BE2C (cell line): ENCODE results near the gene PIGN.

ENCODE experiments used
- DNase-seq: peaks from one replicate; pipeline ENCODE4 v3.0.0-alpha.2; 2020
- H3K27me3 ChIP-seq: fragments of 250-450 bp; sonication (Bioruptor Pico); 2 replicates; pipeline ENCODE4 v1.5.1; 2020; ENCODE audit warnings: mild to moderate bottlenecking
- H3K36me3 ChIP-seq: fragments of 250-450 bp; sonication (Bioruptor Pico); 2 replicates; pipeline ENCODE4 v1.5.1; 2020; ENCODE audit warnings: mild to moderate bottlenecking
- H3K4me1 ChIP-seq: fragments of 250-450 bp; sonication (Bioruptor Pico); 2 replicates; pipeline ENCODE4 v1.5.1; 2020
- H3K4me3 ChIP-seq: 2 replicates; pipeline ENCODE4 v1.5.1; 2011; ENCODE audit warnings: low read depth, low read length
- H3K9me3 ChIP-seq: fragments of 250-450 bp; sonication (Bioruptor Pico); 2 replicates; pipeline ENCODE4 v1.5.1; 2020
- CTCF ChIP-seq: IDR thresholded peaks from 2 replicates; pipeline ENCODE4 v1.5.1; 2012; ENCODE audit warnings: mild to moderate bottlenecking, low read depth, low read length

PIGN gene

GRCh38 chr18:62200121-62200914 lies 13.5 kb upstream of the PIGN start:
- no peaks in the 10 kb centered on the region for H3K9me3 ChIP-seq
- DNase-seq, result no peak
- H3K36me3 ChIP-seq, result no peaks in the 10 kb centered on the region
- TF ChIP-seq CTCF, result no peak
- no peaks in the 10 kb centered on the region for H3K27me3 ChIP-seq
- no peak overlapping the region for H3K4me3 ChIP-seq
- no peaks in the 10 kb centered on the region for H3K4me1 ChIP-seq

GRCh38 chr18:62199629-62200028 lies 12.8 kb upstream of the PIGN start:
- no peak overlapping the region for H3K4me3 ChIP-seq
- H3K36me3 ChIP-seq, result no peaks in the 10 kb centered on the region
- TF ChIP-seq CTCF, result no peak
- no peaks in the 10 kb centered on the region for H3K27me3 ChIP-seq
- no peak for DNase-seq
- no peaks in the 10 kb centered on the region for H3K4me1 ChIP-seq
- H3K9me3 ChIP-seq, result no peaks in the 10 kb centered on the region

DNA sequence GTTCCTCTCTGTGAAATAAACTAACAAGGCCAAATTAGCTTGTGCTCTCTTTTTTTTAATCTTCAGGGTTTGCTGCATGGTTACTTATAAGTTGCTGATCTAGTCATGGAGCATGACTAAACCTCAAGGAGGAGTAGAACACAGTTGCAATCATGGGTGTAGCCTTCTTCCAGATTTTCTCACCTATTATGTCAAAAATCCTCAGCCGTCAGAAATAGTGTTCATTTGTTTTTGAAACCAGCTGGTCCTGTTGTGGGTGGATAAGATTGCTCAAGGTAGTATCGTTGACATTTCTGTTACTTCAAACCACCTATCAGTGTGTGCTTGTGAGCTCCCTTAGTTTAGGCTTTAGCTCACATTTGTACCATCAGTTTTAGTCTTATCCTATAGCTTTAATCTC lies 11.4 kb upstream of the PIGN start:
- DNase-seq, result no peak
- no peaks in the 10 kb centered on the region for H3K36me3 ChIP-seq
- TF ChIP-seq CTCF, result no peak

GRCh38 chr18:62196980-62197379 lies 10.1 kb upstream of the PIGN start:
- no peak for DNase-seq
- Histone ChIP-seq H3K4me1 (no peaks in the 10 kb centered on the region), H3K9me3 (no peaks in the 10 kb centered on the region), H3K27me3 (no peaks in the 10 kb centered on the region), H3K36me3 (no peaks in the 10 kb centered on the region), H3K4me3 (no peak overlapping the region)
- TF ChIP-seq CTCF, result no peak

More for the DNA sequence above, 11.4 kb upstream of the PIGN start:
- Histone ChIP-seq H3K27me3 (no peaks in the 10 kb centered on the region), H3K4me3 (no peak overlapping the region), H3K4me1 (no peaks in the 10 kb centered on the region), H3K9me3 (no peaks in the 10 kb centered on the region)

DNA sequence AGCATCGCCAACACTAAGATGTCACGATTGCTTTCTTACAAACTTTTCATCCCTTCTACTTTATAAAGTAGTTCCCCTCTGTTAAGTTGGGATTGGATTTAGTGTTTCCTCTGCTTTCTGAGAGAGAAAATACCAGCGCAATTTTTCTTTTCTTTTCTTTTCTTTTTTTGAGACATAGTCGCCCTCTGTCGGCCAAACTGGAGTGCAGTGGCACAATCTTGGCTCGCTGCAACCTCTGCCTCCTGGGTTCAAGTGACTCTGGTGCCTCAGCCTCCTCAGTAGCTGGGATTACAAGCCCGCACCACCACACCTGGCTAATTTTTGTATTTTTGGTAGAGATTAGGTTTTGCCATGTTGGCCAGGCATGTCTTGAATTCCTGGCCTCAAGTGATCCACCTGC lies 9.2 kb upstream of the PIGN start:
- no peak for TF ChIP-seq CTCF
- no peaks in the 10 kb centered on the region for H3K9me3 ChIP-seq
- DNase-seq, result no peak
- H3K36me3 ChIP-seq, result no peaks in the 10 kb centered on the region
- H3K4me3 ChIP-seq, result no peak overlapping the region
- H3K27me3 ChIP-seq, result no peaks in the 10 kb centered on the region
- H3K4me1 ChIP-seq, result no peaks in the 10 kb centered on the region

GRCh38 chr18:62189208-62189607 lies 2.4 kb upstream of the PIGN start:
- Histone ChIP-seq H3K9me3 (no peaks in the 10 kb centered on the region), H3K36me3 (no peaks in the 10 kb centered on the region), H3K4me3 (peak overlapping the region; percentile 78), H3K27me3 (no peaks in the 10 kb centered on the region), H3K4me1 (no peaks in the 10 kb centered on the region)
- DNase-seq, result no peak
- no peak for TF ChIP-seq CTCF
